PFSK-1 (cell line): ENCODE data around the gene SNX8.

Experiments used
- FOXP2 ChIP-seq: optimal IDR thresholded peaks from 2 replicates; pipeline ENCODE3; 2011; ENCODE audit warnings: borderline replicate concordance, control low read depth, inconsistent platforms; ENCODE audit not compliant: insufficient read depth; ENCODE audit errors: extremely low read length, extremely low read depth
- POLR2AphosphoS5 ChIP-seq: IDR thresholded peaks from 2 replicates; pipeline ENCODE4 v1.6.1; 2012; ENCODE audit warnings: low read depth, mild to moderate bottlenecking, control low read depth, low read length, moderate library complexity
- SIN3A ChIP-seq: IDR thresholded peaks from 2 replicates; pipeline ENCODE4 v1.6.1; 2012; ENCODE audit warnings: mild to moderate bottlenecking, low read length, moderate library complexity, borderline replicate concordance; ENCODE audit not compliant: insufficient read depth
- TAF1 ChIP-seq: IDR thresholded peaks from 2 replicates; pipeline ENCODE4 v1.6.1; 2012; ENCODE audit warnings: low read length, control low read depth, borderline replicate concordance; ENCODE audit not compliant: insufficient read depth
- TF ChIP-seq, protein P1 (sequence below), 2 experiments: IDR thresholded peaks; 2 replicates each; pipeline versions ENCODE4 v1.6.1 to v1.8.0; 2011 to 2012; ENCODE audit warnings: low read depth in 2 of 2, low read length in 2 of 2, control low read depth in 1 of 2, inconsistent platforms in 1 of 2, mild to moderate bottlenecking in 1 of 2, moderate library complexity in 1 of 2; ENCODE audit not compliant: insufficient read depth in 1 of 2

The SNX8 gene

DNA sequence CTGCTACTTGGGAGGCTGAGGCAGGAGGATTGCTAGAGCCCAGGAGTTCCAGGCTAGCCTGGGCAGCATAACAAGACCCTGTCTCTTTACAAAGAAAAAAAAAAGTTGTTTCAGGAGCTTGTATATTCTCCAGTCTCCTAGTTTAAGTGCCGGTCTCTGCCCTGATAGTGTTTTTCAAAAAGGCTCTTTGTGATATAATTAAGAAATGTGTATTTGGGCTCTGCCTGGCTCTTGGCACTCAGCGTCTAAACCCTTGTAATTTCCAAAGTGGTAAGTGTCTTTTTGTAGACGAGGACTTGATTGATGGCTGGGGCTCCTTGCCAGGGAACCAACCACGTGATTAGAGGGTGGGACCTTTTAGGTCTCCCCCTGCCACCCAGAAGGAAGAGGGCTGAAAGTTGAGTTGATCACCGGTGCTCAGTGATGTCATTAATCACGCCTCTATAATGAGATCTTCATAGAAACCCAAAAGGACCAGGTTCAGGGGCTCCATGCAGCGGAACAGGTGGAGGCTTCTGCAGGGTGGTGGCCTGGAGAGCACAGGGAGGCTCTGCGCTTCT lies 44.8 kb upstream of the SNX8 start:
- no peak for TF ChIP-seq SIN3A
- no peak for TF ChIP-seq TAF1
- no peak for TF ChIP-seq FOXP2
- TF ChIP-seq, protein P1, sequence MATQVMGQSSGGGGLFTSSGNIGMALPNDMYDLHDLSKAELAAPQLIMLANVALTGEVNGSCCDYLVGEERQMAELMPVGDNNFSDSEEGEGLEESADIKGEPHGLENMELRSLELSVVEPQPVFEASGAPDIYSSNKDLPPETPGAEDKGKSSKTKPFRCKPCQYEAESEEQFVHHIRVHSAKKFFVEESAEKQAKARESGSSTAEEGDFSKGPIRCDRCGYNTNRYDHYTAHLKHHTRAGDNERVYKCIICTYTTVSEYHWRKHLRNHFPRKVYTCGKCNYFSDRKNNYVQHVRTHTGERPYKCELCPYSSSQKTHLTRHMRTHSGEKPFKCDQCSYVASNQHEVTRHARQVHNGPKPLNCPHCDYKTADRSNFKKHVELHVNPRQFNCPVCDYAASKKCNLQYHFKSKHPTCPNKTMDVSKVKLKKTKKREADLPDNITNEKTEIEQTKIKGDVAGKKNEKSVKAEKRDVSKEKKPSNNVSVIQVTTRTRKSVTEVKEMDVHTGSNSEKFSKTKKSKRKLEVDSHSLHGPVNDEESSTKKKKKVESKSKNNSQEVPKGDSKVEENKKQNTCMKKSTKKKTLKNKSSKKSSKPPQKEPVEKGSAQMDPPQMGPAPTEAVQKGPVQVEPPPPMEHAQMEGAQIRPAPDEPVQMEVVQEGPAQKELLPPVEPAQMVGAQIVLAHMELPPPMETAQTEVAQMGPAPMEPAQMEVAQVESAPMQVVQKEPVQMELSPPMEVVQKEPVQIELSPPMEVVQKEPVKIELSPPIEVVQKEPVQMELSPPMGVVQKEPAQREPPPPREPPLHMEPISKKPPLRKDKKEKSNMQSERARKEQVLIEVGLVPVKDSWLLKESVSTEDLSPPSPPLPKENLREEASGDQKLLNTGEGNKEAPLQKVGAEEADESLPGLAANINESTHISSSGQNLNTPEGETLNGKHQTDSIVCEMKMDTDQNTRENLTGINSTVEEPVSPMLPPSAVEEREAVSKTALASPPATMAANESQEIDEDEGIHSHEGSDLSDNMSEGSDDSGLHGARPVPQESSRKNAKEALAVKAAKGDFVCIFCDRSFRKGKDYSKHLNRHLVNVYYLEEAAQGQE (IDR thresholded peaks at IDR 0.05; ENCODE audit: insufficient read depth in 1 of 2, low read depth in 2 of 2, low read length in 2 of 2) = no peak
- no peak for TF ChIP-seq POLR2AphosphoS5

DNA sequence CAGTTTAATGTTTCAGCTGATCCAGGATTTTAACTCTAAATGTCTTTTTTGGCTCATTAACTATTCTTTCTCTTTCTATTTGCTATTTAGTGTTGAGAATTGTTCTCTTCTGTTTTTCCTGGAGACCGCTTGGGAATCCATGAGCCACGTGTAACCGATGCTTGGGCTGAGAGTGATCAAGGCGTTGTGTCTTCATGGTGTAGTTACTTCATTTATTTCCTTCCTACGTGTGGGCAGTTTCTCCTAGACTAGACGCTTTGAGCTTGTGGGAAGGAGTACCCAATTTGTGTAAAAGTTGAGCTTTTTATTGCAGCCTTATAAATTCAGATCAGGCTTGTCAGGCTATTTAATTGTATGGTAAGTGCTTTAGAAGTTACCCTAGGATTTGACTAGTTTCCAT lies 43.3 kb upstream of the SNX8 start:
- TF ChIP-seq FOXP2 = no peak
- TF ChIP-seq SIN3A = no peak
- TF ChIP-seq, protein P1 (IDR thresholded peaks at IDR 0.05; ENCODE audit: insufficient read depth in 1 of 2, low read depth in 2 of 2, low read length in 2 of 2) = no peak
- TF ChIP-seq TAF1 = no peak
- no peak for TF ChIP-seq POLR2AphosphoS5

DNA sequence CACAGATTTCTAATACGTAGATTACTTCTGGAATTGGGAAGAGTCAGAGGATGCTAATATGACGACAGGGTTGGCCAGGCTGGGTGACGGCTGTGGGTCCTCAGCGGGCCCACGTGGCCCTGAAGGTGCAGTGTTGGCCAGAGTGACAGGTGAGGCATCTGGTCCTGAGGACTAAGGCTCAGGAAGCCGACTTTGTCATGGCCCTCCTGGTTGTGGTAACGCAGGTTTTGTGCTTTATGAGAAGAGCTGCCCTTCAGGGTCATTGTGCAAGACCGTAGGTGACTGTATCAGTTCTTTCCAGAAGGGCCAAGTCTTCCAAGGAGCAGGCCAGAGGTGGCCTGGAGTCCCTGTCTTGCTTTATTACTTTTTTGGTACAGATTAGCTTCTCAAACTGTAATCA lies 42.9 kb upstream of the SNX8 start:
- TF ChIP-seq SIN3A (no peak), FOXP2 (no peak), TAF1 (no peak), POLR2AphosphoS5 (no peak)
- TF ChIP-seq, protein P1 (IDR thresholded peaks at IDR 0.05; ENCODE audit: insufficient read depth in 1 of 2, low read depth in 2 of 2, low read length in 2 of 2) = no peak

DNA sequence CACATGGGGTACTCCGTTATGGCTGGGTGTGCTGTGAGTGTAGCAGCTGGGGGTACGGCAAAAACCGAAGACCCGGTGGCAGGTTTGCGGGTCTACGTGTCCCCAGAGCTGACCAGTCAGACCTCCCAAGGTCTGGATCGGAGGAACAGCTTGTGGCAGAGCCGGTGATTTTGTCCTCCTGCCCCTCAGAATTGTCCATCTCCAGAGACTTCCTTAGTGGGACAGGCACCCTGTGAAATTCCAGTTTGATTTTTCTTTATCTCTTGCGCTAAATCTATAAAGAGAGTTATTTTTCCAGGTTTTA lies 41.4 kb upstream of the SNX8 start:
- TF ChIP-seq TAF1 (no peak), FOXP2 (no peak), SIN3A (no peak), POLR2AphosphoS5 (no peak)
- TF ChIP-seq, protein P1 (IDR thresholded peaks at IDR 0.05; ENCODE audit: insufficient read depth in 1 of 2, low read depth in 2 of 2, low read length in 2 of 2) = no peak

DNA sequence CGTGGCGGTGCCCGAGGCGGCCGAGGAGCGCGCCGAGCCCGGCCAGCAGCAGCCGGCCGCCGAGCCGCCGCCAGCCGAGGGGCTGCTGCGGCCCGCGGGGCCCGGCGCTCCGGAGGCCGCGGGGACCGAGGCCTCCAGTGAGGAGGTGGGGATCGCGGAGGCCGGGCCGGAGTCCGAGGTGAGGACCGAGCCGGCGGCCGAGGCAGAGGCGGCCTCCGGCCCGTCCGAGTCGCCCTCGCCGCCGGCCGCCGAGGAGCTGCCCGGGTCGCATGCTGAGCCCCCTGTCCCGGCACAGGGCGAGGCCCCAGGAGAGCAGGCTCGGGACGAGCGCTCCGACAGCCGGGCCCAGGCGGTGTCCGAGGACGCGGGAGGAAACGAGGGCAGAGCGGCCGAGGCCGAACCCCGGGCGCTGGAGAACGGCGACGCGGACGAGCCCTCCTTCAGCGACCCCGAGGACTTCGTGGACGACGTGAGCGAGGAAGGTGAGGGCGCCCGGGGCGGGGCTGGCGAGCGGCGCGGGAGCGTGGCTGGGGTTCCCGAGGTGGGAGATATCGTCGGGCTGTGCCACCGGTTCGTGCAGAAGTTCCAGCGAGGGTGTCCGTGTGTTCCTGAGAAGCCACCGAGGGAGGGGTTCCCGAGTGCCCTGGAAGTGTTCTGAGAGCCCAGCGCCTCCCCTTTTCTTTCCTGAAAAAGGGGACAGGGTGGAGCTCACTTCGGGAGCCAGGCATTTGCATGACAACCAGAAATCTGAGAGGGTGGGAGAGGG lies 40.9 kb upstream of the SNX8 start:
- no peak for TF ChIP-seq FOXP2
- TF ChIP-seq SIN3A = peak; percentile 18; the same call in 1 of the 2 replicates
- no peak for TF ChIP-seq POLR2AphosphoS5
- TF ChIP-seq, protein P1 (IDR thresholded peaks at IDR 0.05; ENCODE audit: insufficient read depth in 1 of 2, low read depth in 2 of 2, low read length in 2 of 2) = 0 out of 4 replicates have a peak, but pooled peaks of 1 of the 2 experiments have one; percentile 28
